NT2/D1 (cell line): Measurements from ENCODE around the gene TMEM45B.

Experiments
- YY1 ChIP-seq: IDR thresholded peaks from 2 replicates; pipeline ENCODE4 v1.6.1; 2011; ENCODE audit not compliant: insufficient read length, insufficient read depth
- ZNF274 ChIP-seq: IDR thresholded peaks from 2 replicates; pipeline ENCODE4 v1.6.1; 2011; ENCODE audit warnings: mild to moderate bottlenecking, low read depth, low read length

- TF ChIP-seq YY1 (no peak), ZNF274 (no peak)
These were observed 12.7 kb downstream of the TMEM45B start for GRCh38 chr11:129828301-129828836.
